ENCODE measurements around the gene ATF4. TPM values are rescaled to one million over a fixed set of nuclear protein-coding genes. Genes with fewer than 3 reads are reported as not detected.

ATF4 gene
- 100 to 1,000 TPM; 234 to 335 (median 284) TPM for total RNA-seq

GRCh38 chr22:39520226-39521105, at the start of gene ATF4:
TSS of gene ATF4 (plus strand) at chr22:39520562. CDS start at chr22:39521446, 884 bp downstream.
- Histone ChIP-seq H3K27ac (peak within 1 kb of the TSS; percentile 100), H3K27me3 (no peaks in the 10 kb centered on the region), H3K9me3 (no peaks in the 10 kb centered on the region), H3K4me1 (peaks cover 46% of the 10 kb centered on the region), H3K4me3 (peak within 1 kb of the TSS; percentile 86), H3K36me3 (peaks cover 52% of the 10 kb centered on the region)
- TF ChIP-seq EP300 (IDR thresholded peaks at IDR 0.05) (no peak), POLR2A (IDR thresholded peaks at IDR 0.05) (peak; percentile 100), CTCF (IDR thresholded peaks at IDR 0.05) (no peak), POLR2AphosphoS5 (IDR thresholded peaks at IDR 0.05) (peak; percentile 98 to 99 (median 98))
- under 1% methylated on average over 56 of the region's 86 CpGs for WGBS
- DNase-seq (ENCODE audit: low spot score in 2 of 2): peak; percentile 94 to 97

GRCh38 chr22:39471381-39472141, 48.8 kb upstream of the ATF4 start:
- H3K27ac ChIP-seq: peak overlapping the region; percentile 70
- TF ChIP-seq POLR2AphosphoS5 (IDR thresholded peaks at IDR 0.05) (no peak), CTCF (IDR thresholded peaks at IDR 0.05) (no peak), POLR2A (IDR thresholded peaks at IDR 0.05) (no peak), EP300 (IDR thresholded peaks at IDR 0.05) (no peak)
- WGBS: 40% methylated on average over 13 of the region's 13 CpGs

GRCh38 chr22:39472570-39473556, 47.5 kb upstream of the ATF4 start:
- Histone ChIP-seq H3K36me3 (no peaks in the 10 kb centered on the region), H3K4me1 (peaks cover 44% of the 10 kb centered on the region), H3K27ac (peak overlapping the region; percentile 19), H3K27me3 (no peaks in the 10 kb centered on the region), H3K9me3 (no peaks in the 10 kb centered on the region), H3K4me3 (no peak overlapping the region)
- TF ChIP-seq CTCF (IDR thresholded peaks at IDR 0.05) (no peak), POLR2AphosphoS5 (IDR thresholded peaks at IDR 0.05) (no peak), POLR2A (IDR thresholded peaks at IDR 0.05) (no peak), EP300 (IDR thresholded peaks at IDR 0.05) (no peak)
- WGBS: 69% methylated on average over 19 of the region's 19 CpGs
- no peak for DNase-seq (ENCODE audit: low spot score in 2 of 2)

More at GRCh38 chr22:39471381-39472141, 48.8 kb upstream of the ATF4 start:
- no peak for DNase-seq (ENCODE audit: low spot score in 2 of 2)
- Histone ChIP-seq H3K4me1 (peaks cover 47% of the 10 kb centered on the region), H3K27me3 (no peaks in the 10 kb centered on the region), H3K4me3 (no peak overlapping the region), H3K9me3 (no peaks in the 10 kb centered on the region), H3K36me3 (no peaks in the 10 kb centered on the region)

- 70% methylated on average over 1 of the region's 5 CpGs for WGBS
- no peaks in the 10 kb centered on the region for H3K36me3 ChIP-seq
- peaks cover 44% of the 10 kb centered on the region for H3K4me1 ChIP-seq
- no peaks in the 10 kb centered on the region for H3K9me3 ChIP-seq
- no peaks in the 10 kb centered on the region for H3K27me3 ChIP-seq
- H3K4me3 ChIP-seq: no peak overlapping the region
- no peak for DNase-seq (ENCODE audit: low spot score in 2 of 2)
- no peak overlapping the region for H3K27ac ChIP-seq
- no peak for TF ChIP-seq POLR2A (IDR thresholded peaks at IDR 0.05)
- no peak for TF ChIP-seq EP300 (IDR thresholded peaks at IDR 0.05)
- no peak for TF ChIP-seq CTCF (IDR thresholded peaks at IDR 0.05)
- TF ChIP-seq POLR2AphosphoS5 (IDR thresholded peaks at IDR 0.05): no peak
Observed at GRCh38 chr22:39473851-39474250, 46.5 kb upstream of the ATF4 start.

Data from suprapubic skin (tissue), 4 donors.